ENCODE results near the gene SLC9A8. TPM values are rescaled to one million over a fixed set of nuclear protein-coding genes. Genes with fewer than 3 reads are reported as not detected.

Gene SLC9A8
- polyA plus RNA-seq, 1 donor from 2014 or later: 6.7 TPM

- Histone ChIP-seq H3K27ac (ENCODE audit: low read length) (no peak overlapping the region), H3K36me3 (ENCODE audit: insufficient read depth, low read length) (no peaks in the 10 kb centered on the region), H3K4me3 (ENCODE audit: low read length) (no peak overlapping the region), H3K4me2 (ENCODE audit: low read length) (no peak overlapping the region), H3F3A (ENCODE audit: insufficient read depth, low read length, poor library complexity, severe bottlenecking) (no peaks in the 10 kb centered on the region), H2AFZ (ENCODE audit: low read depth, low read length) (no peak overlapping the region), H3K9ac (ENCODE audit: low read length) (no peak overlapping the region), H3K27me3 (ENCODE audit: insufficient read depth, low read depth, low read length) (no peaks in the 10 kb centered on the region), H3K9me3 (ENCODE audit: low read length) (no peaks in the 10 kb centered on the region), H3K9me2 (ENCODE audit: insufficient read depth, low read length) (no peaks in the 10 kb centered on the region), H3K79me2 (replicated peaks; ENCODE audit: insufficient read depth, low read length) (no peaks in the 10 kb centered on the region), H4K20me1 (ENCODE audit: insufficient read depth) (no peaks in the 10 kb centered on the region)
- TF ChIP-seq EZH2 (IDR thresholded peaks at IDR 0.05; ENCODE audit: borderline replicate concordance, insufficient read depth, low read length, poor library complexity, severe bottlenecking) (no peak), RAD21 (conservative IDR thresholded peaks at IDR 0.05) (no peak), CTCF (IDR thresholded peaks at IDR 0.05; ENCODE audit: poor library complexity, severe bottlenecking) (no peak), MXI1 (conservative IDR thresholded peaks at IDR 0.05; ENCODE audit: poor library complexity, severe bottlenecking) (no peak)
These were observed 47.3 kb upstream of the SLC9A8 start for GRCh38 chr20:49765413-49765736.

- no peaks in the 10 kb centered on the region for H3K79me2 ChIP-seq (replicated peaks; ENCODE audit: insufficient read depth, low read length)
- H3F3A ChIP-seq (ENCODE audit: insufficient read depth, low read length, poor library complexity, severe bottlenecking): no peaks in the 10 kb centered on the region
- H3K9me3 ChIP-seq (ENCODE audit: low read length): no peaks in the 10 kb centered on the region
- no peaks in the 10 kb centered on the region for H3K9me2 ChIP-seq (ENCODE audit: insufficient read depth, low read length)
- H2AFZ ChIP-seq (ENCODE audit: low read depth, low read length): no peak overlapping the region
- H3K4me2 ChIP-seq (ENCODE audit: low read length): no peak overlapping the region
- H3K4me3 ChIP-seq (ENCODE audit: low read length): no peak overlapping the region
- H3K27me3 ChIP-seq (ENCODE audit: insufficient read depth, low read depth, low read length): no peaks in the 10 kb centered on the region
- H3K9ac ChIP-seq (ENCODE audit: low read length): no peak overlapping the region
- TF ChIP-seq TAF1 (IDR thresholded peaks at IDR 0.05; ENCODE audit: low read depth) (no peak), SMC3 (conservative IDR thresholded peaks at IDR 0.05; ENCODE audit: poor library complexity) (no peak), POLR2AphosphoS5 (IDR thresholded peaks at IDR 0.05) (no peak)
- H4K20me1 ChIP-seq (ENCODE audit: insufficient read depth): no peaks in the 10 kb centered on the region
- no peaks in the 10 kb centered on the region for H3K36me3 ChIP-seq (ENCODE audit: insufficient read depth, low read length)
- no peak overlapping the region for H3K27ac ChIP-seq (ENCODE audit: low read length)
These were observed 46.6 kb upstream of the SLC9A8 start for GRCh38 chr20:49765846-49766541.

GRCh38 chr20:49766979-49767521, 45.6 kb upstream of the SLC9A8 start:
- Histone ChIP-seq H2AFZ (ENCODE audit: low read depth, low read length) (no peak overlapping the region), H3K79me2 (replicated peaks; ENCODE audit: insufficient read depth, low read length) (no peaks in the 10 kb centered on the region), H3K9me2 (ENCODE audit: insufficient read depth, low read length) (no peaks in the 10 kb centered on the region), H3K9me3 (ENCODE audit: low read length) (no peaks in the 10 kb centered on the region), H3K27ac (ENCODE audit: low read length) (no peak overlapping the region), H3K4me2 (ENCODE audit: low read length) (no peak overlapping the region), H3K9ac (ENCODE audit: low read length) (no peak overlapping the region), H3F3A (ENCODE audit: insufficient read depth, low read length, poor library complexity, severe bottlenecking) (no peaks in the 10 kb centered on the region), H3K27me3 (ENCODE audit: insufficient read depth, low read depth, low read length) (no peaks in the 10 kb centered on the region), H3K36me3 (ENCODE audit: insufficient read depth, low read length) (no peaks in the 10 kb centered on the region), H4K20me1 (ENCODE audit: insufficient read depth) (no peaks in the 10 kb centered on the region), H3K4me3 (ENCODE audit: low read length) (no peak overlapping the region)
- no peak for TF ChIP-seq POLR2AphosphoS5 (IDR thresholded peaks at IDR 0.05)

All from neural cell (in vitro differentiated cells).